Measurements from ENCODE around the gene CCDC85C.

DNA sequence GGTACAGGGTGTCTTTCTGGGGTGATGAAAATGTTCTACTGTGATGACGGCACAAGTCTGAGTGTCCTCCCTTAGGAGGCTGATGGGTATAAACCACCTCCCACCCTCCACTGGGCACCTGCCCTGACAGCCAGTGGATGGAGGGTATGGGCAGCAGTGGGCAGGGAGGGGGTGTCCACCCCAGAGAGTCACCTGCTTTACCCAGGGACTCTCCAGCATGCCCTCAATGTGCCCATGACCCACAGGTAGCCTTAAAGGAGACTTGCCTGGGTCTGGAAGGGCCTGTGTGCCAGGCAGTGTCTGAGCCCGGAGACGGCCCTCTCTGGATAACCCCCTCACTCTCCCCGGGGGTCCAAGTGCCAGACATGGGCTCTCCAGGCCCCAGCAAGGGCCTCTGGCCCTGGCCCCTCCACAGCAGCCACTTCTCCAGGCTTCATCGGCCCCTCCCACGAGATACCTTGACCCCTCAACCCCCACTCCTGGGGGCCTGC lies 84.0 kb downstream of the CCDC85C start:
- TF ChIP-seq, protein P1, sequence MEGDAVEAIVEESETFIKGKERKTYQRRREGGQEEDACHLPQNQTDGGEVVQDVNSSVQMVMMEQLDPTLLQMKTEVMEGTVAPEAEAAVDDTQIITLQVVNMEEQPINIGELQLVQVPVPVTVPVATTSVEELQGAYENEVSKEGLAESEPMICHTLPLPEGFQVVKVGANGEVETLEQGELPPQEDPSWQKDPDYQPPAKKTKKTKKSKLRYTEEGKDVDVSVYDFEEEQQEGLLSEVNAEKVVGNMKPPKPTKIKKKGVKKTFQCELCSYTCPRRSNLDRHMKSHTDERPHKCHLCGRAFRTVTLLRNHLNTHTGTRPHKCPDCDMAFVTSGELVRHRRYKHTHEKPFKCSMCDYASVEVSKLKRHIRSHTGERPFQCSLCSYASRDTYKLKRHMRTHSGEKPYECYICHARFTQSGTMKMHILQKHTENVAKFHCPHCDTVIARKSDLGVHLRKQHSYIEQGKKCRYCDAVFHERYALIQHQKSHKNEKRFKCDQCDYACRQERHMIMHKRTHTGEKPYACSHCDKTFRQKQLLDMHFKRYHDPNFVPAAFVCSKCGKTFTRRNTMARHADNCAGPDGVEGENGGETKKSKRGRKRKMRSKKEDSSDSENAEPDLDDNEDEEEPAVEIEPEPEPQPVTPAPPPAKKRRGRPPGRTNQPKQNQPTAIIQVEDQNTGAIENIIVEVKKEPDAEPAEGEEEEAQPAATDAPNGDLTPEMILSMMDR (IDR thresholded peaks at IDR 0.05; ENCODE audit: insufficient read depth, low read depth, low read length): no peak
- no peak for TF ChIP-seq EZH2 (IDR thresholded peaks at IDR 0.05; ENCODE audit: insufficient read depth, low read length)
